Brain microvascular endothelial cell (primary cell): Measurements from ENCODE around the gene NDUFB10.

Source experiments
- DNase-seq: peaks from one replicate; pipeline ENCODE4 v3.0.0-alpha.2; 2020
- H3K27ac ChIP-seq: fragments of 250-450 bp; sonication (Bioruptor Pico); 2 replicates; pipeline ENCODE4 v1.5.1; 2020; ENCODE audit warnings: mild to moderate bottlenecking, moderate library complexity
- H3K27me3 ChIP-seq: fragments of 250-450 bp; sonication (Bioruptor Pico); replicated peaks from 2 replicates; pipeline ENCODE4 v1.5.1; 2020; ENCODE audit warnings: mild to moderate bottlenecking
- H3K36me3 ChIP-seq: fragments of 250-450 bp; sonication (Bioruptor Pico); replicated peaks from 2 replicates; pipeline ENCODE4 v1.5.1; 2020; ENCODE audit warnings: mild to moderate bottlenecking
- H3K4me3 ChIP-seq: 2 replicates; pipeline ENCODE4 v1.5.1; 2011; ENCODE audit warnings: low read depth, mild to moderate bottlenecking, control low read depth, low read length, moderate library complexity
- in situ Hi-C: cut with HindIII; loops from 2 replicates; pipeline ENCODE4 v1.10.0; 2017; ENCODE audit warnings: low sequenced_read_pairs, low pct_ligation_motif_present
- TF ChIP-seq, protein P1 (sequence below): IDR thresholded peaks from 2 replicates; pipeline ENCODE4 v1.5.1; 2011; ENCODE audit warnings: low read depth, mild to moderate bottlenecking, moderate library complexity, low read length, control low read depth, inconsistent platforms; ENCODE audit errors: missing control alignments

The NDUFB10 gene

GRCh38 chr16:2008631-2009163 lies 49.4 kb downstream of the NDUFB10 start:
- Histone ChIP-seq H3K27me3 (no peaks in the 10 kb centered on the region), H3K36me3 (no peaks in the 10 kb centered on the region), H3K4me3 (peak overlapping the region; percentile 73), H3K27ac (peak overlapping the region; percentile 69)
- TF ChIP-seq, protein P1, sequence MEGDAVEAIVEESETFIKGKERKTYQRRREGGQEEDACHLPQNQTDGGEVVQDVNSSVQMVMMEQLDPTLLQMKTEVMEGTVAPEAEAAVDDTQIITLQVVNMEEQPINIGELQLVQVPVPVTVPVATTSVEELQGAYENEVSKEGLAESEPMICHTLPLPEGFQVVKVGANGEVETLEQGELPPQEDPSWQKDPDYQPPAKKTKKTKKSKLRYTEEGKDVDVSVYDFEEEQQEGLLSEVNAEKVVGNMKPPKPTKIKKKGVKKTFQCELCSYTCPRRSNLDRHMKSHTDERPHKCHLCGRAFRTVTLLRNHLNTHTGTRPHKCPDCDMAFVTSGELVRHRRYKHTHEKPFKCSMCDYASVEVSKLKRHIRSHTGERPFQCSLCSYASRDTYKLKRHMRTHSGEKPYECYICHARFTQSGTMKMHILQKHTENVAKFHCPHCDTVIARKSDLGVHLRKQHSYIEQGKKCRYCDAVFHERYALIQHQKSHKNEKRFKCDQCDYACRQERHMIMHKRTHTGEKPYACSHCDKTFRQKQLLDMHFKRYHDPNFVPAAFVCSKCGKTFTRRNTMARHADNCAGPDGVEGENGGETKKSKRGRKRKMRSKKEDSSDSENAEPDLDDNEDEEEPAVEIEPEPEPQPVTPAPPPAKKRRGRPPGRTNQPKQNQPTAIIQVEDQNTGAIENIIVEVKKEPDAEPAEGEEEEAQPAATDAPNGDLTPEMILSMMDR = no peak
- in situ Hi-C loops = no loop called here
- DNase-seq = no peak

- in situ Hi-C loops = no loop called here
These were observed 49.9 kb downstream of the NDUFB10 start for GRCh38 chr16:2009164-2009711.

DNA sequence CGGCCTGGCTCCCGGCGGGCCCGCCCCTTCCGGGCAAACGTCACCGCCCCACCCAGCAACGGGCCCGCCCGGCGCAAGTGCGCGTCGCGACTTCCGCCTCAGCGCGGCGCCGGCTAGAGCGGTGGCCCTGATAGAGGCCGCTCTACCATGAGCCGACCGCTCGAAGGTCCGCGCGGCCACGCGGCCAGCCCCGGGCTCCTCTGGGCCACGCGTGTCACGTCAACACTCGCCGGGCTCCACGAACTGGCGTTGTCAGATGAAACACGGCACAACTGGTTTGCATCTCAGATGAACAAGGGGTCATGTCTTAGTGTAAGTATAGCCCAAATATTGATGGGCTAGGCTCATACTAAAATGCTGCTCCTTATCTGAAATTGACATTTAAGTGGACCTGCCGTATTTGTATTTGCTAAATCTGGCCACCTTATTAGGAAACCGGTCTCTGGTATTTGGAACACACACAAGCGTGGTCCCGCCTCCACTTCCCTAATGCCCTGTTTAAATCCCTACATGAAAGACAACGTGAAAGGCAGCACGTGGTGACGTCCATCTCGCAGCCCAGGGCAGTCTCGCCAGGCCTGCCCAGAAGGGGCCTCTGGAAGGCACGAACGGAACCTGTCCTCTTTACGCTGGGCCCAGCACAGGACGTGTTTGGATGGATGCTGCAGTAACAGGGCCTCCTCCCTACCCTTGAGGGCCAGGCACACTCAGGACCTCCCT lies 50.6 kb downstream of the NDUFB10 start, which contains the start of gene ZNF598:
ZNF598 (minus strand) TSS at position 31 of the 720 bp plus-strand sequence.
- peak within 1 kb of the TSS; percentile 81 for H3K4me3 ChIP-seq
- H3K27ac ChIP-seq = peak within 1 kb of the TSS; percentile 92
- no peaks in the 10 kb centered on the region for H3K36me3 ChIP-seq
- no peaks in the 10 kb centered on the region for H3K27me3 ChIP-seq
- TF ChIP-seq, protein P1 = no peak
- in situ Hi-C loops = no loop called here
- peak; percentile 51 for DNase-seq

More at GRCh38 chr16:2009164-2009711, 49.9 kb downstream of the NDUFB10 start:
- peak overlapping the region; percentile 73 for H3K4me3 ChIP-seq
- peak overlapping the region; percentile 69 for H3K27ac ChIP-seq
- no peak for DNase-seq
- TF ChIP-seq, protein P1 = no peak
- H3K27me3 ChIP-seq = no peaks in the 10 kb centered on the region
- no peaks in the 10 kb centered on the region for H3K36me3 ChIP-seq
